ENCODE measurements around the gene CEACAM21. TPM values are rescaled to one million over a fixed set of nuclear protein-coding genes. Genes with fewer than 3 reads are reported as not detected.

Gene CEACAM21
- polyA plus RNA-seq, 1 of the 3 experiments (the other 2 are of a cell fraction): not detected

GRCh38 chr19:41566001-41566400, 10.0 kb upstream of the CEACAM21 start:
- Histone ChIP-seq H3K9ac (no peak overlapping the region), H3K9me3 (no peaks in the 10 kb centered on the region), H3K4me2 (no peak overlapping the region), H2AFZ (ENCODE audit: low read depth) (no peak overlapping the region), H3K27ac (ENCODE audit: low read depth in 2 of 2, low read length in 1 of 2) (no peak overlapping the region), H3K36me3 (replicated peaks in 1 of 2; ENCODE audit: control insufficient read depth in 1 of 2, insufficient read depth in 2 of 2, low read length in 1 of 2) (no peaks in the 10 kb centered on the region), H4K20me1 (ENCODE audit: insufficient read depth) (no peaks in the 10 kb centered on the region), H3F3A (replicated peaks; ENCODE audit: insufficient read depth) (peaks cover 3% of the 10 kb centered on the region), H3K4me1 (ENCODE audit: control insufficient read depth in 1 of 2, insufficient read depth in 2 of 2, low read depth in 1 of 2, low read length in 1 of 2) (no peaks in the 10 kb centered on the region), H3K9me2 (no peaks in the 10 kb centered on the region), H3K27me3 (ENCODE audit: insufficient read depth) (peaks cover 61% of the 10 kb centered on the region), H3K4me3 (ENCODE audit: low read depth in 2 of 2, low read length in 1 of 2) (no peak overlapping the region), H3K79me2 (ENCODE audit: insufficient read depth) (no peaks in the 10 kb centered on the region)
- ChIA-PET CTCF (interaction anchor here (12.4 kb wide), 1 partner anchor 116 kb away, joined by 184 read pairs; no protein-coding TSS in a partner anchor), POLR2A (no interaction called here)
- TF ChIP-seq JUND (IDR thresholded peaks at IDR 0.05): no peak
- no peak for TF ChIP-seq GABPA (IDR thresholded peaks at IDR 0.05; ENCODE audit: low read depth)
- TF ChIP-seq NFIC (IDR thresholded peaks at IDR 0.05; ENCODE audit: borderline replicate concordance): no peak
- TF ChIP-seq, protein P1, sequence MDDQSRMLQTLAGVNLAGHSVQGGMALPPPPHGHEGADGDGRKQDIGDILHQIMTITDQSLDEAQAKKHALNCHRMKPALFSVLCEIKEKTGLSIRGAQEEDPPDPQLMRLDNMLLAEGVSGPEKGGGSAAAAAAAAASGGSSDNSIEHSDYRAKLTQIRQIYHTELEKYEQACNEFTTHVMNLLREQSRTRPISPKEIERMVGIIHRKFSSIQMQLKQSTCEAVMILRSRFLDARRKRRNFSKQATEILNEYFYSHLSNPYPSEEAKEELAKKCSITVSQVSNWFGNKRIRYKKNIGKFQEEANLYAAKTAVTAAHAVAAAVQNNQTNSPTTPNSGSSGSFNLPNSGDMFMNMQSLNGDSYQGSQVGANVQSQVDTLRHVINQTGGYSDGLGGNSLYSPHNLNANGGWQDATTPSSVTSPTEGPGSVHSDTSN (IDR thresholded peaks at IDR 0.05): no peak
- no peak for TF ChIP-seq NRF1 (IDR thresholded peaks at IDR 0.05; ENCODE audit: low read depth, low read length)
- no peak for TF ChIP-seq EZH2phosphoT487 (IDR thresholded peaks at IDR 0.05; ENCODE audit: borderline replicate concordance, low read depth)
- no peak for TF ChIP-seq POLR2AphosphoS5 (IDR thresholded peaks at IDR 0.05; ENCODE audit: low read depth, low read length)
- TF ChIP-seq, protein P2, sequence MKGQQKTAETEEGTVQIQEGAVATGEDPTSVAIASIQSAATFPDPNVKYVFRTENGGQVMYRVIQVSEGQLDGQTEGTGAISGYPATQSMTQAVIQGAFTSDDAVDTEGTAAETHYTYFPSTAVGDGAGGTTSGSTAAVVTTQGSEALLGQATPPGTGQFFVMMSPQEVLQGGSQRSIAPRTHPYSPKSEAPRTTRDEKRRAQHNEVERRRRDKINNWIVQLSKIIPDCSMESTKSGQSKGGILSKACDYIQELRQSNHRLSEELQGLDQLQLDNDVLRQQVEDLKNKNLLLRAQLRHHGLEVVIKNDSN (IDR thresholded peaks at IDR 0.05; ENCODE audit: borderline replicate concordance, low read depth): no peak
- TF ChIP-seq ELF1 (IDR thresholded peaks at IDR 0.05): no peak
- TF ChIP-seq SMC3 (IDR thresholded peaks at IDR 0.05; ENCODE audit: low read depth, low read length): no peak
- TF ChIP-seq RAD21 (IDR thresholded peaks at IDR 0.05; ENCODE audit: low read length): no peak
- TF ChIP-seq FOXM1 (IDR thresholded peaks at IDR 0.05; ENCODE audit: low read depth): no peak
- TF ChIP-seq EP300 (IDR thresholded peaks at IDR 0.05; ENCODE audit: borderline replicate concordance in 1 of 2, low read depth in 1 of 2, low read length in 1 of 2): no peak
- no peak for TF ChIP-seq YY1 (IDR thresholded peaks at IDR 0.05; ENCODE audit: low read depth)
- TF ChIP-seq USF2 (IDR thresholded peaks at IDR 0.05; ENCODE audit: borderline replicate concordance, low read depth, low read length): no peak
- DNase-seq: no peak
- 2% methylated on average over 3 of the region's 3 CpGs for WGBS (ENCODE audit: low lambda C conversion rate)

- no peaks in the 10 kb centered on the region for H4K20me1 ChIP-seq (ENCODE audit: insufficient read depth)
- no peaks in the 10 kb centered on the region for H3K9me3 ChIP-seq
- H3K79me2 ChIP-seq (ENCODE audit: insufficient read depth): no peaks in the 10 kb centered on the region
- POLR2A ChIA-PET: no interaction called here
- H3K36me3 ChIP-seq (replicated peaks in 1 of 2; ENCODE audit: control insufficient read depth in 1 of 2, insufficient read depth in 2 of 2, low read length in 1 of 2): no peaks in the 10 kb centered on the region
- H3K27ac ChIP-seq (ENCODE audit: low read depth in 2 of 2, low read length in 1 of 2): no peak overlapping the region
- H3K4me3 ChIP-seq (ENCODE audit: low read depth in 2 of 2, low read length in 1 of 2): no peak overlapping the region
- no peak overlapping the region for H3K9ac ChIP-seq
- no peak overlapping the region for H3K4me2 ChIP-seq
- peaks cover 38% of the 10 kb centered on the region for H3K27me3 ChIP-seq (ENCODE audit: insufficient read depth)
- H3K4me1 ChIP-seq (ENCODE audit: control insufficient read depth in 1 of 2, insufficient read depth in 2 of 2, low read depth in 1 of 2, low read length in 1 of 2): no peaks in the 10 kb centered on the region
- CTCF ChIA-PET: interaction anchor here (0.7 to 12.4 kb wide), 18 partner anchors 8 to 1248 kb away, joined by 3 to 184 read pairs (median 4); partner anchors contain the start of gene CYP2S1
- no peak for DNase-seq
- no peaks in the 10 kb centered on the region for H3K9me2 ChIP-seq
- 4% methylated on average over 9 of the region's 11 CpGs for WGBS (ENCODE audit: low lambda C conversion rate)
- no peak overlapping the region for H2AFZ ChIP-seq (ENCODE audit: low read depth)
- peaks cover 3% of the 10 kb centered on the region for H3F3A ChIP-seq (replicated peaks; ENCODE audit: insufficient read depth)
- TF ChIP-seq FOSL2 (IDR thresholded peaks at IDR 0.05; ENCODE audit: borderline replicate concordance, low read depth) (no peak), MXI1 (IDR thresholded peaks at IDR 0.05; ENCODE audit: low read depth, low read length) (no peak), GATA2 (CRISPR knock-in tag; IDR thresholded peaks at IDR 0.05) (no peak), RFX5 (IDR thresholded peaks at IDR 0.05; ENCODE audit: low read length) (no peak), POLR2AphosphoS5 (IDR thresholded peaks at IDR 0.05; ENCODE audit: low read depth, low read length) (no peak), TAF1 (IDR thresholded peaks at IDR 0.05; ENCODE audit: borderline replicate concordance, low read depth, low read length) (no peak), SIN3A (IDR thresholded peaks at IDR 0.05; ENCODE audit: borderline replicate concordance, low read depth, low read length) (no peak), TCF12 (IDR thresholded peaks at IDR 0.05) (no peak)
- TF ChIP-seq, protein P3, sequence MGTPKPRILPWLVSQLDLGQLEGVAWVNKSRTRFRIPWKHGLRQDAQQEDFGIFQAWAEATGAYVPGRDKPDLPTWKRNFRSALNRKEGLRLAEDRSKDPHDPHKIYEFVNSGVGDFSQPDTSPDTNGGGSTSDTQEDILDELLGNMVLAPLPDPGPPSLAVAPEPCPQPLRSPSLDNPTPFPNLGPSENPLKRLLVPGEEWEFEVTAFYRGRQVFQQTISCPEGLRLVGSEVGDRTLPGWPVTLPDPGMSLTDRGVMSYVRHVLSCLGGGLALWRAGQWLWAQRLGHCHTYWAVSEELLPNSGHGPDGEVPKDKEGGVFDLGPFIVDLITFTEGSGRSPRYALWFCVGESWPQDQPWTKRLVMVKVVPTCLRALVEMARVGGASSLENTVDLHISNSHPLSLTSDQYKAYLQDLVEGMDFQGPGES (IDR thresholded peaks at IDR 0.05; ENCODE audit: low read depth, low read length): no peak
- TF ChIP-seq, protein P1 (IDR thresholded peaks at IDR 0.05): no peak
These were observed 6.3 kb upstream of the CEACAM21 start for GRCh38 chr19:41569481-41570150.
